NCI-H226 (cell line): ENCODE results near the gene PLP2.

Experiments
- DNase-seq: peaks from one replicate; pipeline ENCODE4 v3.0.0-alpha.2; 2015

The PLP2 gene

GRCh38 chrX:49209434-49210251, 37.9 kb downstream of the PLP2 start:
- DNase-seq = no peak

DNA sequence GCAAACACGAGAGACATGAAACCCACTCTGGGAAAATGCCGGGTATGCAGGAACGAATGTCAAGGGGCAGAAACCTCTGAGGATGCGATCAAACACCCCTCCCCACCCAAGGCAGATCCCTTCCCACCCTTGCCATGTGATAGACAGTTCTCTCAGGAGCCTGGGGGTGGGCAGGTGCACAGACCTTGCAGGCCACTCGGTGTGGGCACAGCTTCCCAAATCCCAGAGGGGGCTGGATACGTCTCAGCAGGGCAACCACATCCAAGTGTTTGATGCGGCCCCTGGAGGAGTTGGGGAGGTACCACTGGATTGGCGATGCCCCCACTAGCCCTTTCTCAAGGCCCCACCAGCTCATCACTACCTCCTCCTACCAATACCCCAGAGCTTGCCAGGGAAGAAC, 38.7 kb downstream of the PLP2 start:
- DNase-seq = no peak

GRCh38 chrX:49211074-49211473, 39.4 kb downstream of the PLP2 start:
- no peak for DNase-seq

DNA sequence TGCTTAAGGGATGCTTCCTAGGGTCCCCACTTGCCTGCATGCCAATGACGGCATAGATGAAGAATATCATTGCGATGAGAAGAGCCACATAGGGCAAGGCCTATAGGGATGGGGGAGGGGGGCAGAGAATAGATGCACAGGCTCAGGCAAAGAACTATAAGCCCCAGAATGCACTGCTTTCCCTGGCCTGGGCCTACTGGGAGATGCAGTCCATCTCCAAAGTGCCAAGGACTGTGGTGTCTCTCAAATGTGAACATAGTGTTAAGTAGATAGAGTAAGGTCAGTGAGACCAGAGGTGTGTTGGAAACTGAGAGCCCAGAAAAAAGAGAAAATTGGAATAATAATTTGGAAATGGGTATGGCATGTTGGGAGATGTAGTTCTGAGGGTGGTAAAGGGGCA, 40.5 kb downstream of the PLP2 start:
- no peak for DNase-seq

GRCh38 chrX:49212861-49213260, 41.2 kb downstream of the PLP2 start:
- DNase-seq = no peak

GRCh38 chrX:49214416-49214815, 42.7 kb downstream of the PLP2 start:
- DNase-seq = no peak

- no peak for DNase-seq
Observed at GRCh38 chrX:49214996-49215526, 43.4 kb downstream of the PLP2 start.

GRCh38 chrX:49220100-49220499, 48.4 kb downstream of the PLP2 start:
- no peak for DNase-seq

DNA sequence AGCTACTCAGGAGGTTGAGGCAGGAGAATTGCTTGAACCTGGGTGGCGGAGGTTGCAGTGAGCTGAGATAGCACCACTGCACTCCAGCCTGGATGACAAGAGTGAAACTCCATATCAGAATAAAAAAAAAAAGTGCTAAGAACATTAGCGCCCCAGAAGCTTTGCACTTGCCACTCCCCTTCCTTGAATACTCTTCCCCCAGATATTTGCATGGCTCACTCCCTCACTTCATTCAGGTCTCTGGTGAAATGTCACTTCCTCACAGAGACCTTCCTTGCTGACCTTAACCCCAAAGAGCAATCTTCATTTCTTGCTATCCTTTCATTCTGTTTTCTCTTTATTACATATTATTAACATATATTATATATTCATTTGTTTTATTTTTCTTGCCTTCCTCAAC, 50.2 kb downstream of the PLP2 start:
- DNase-seq = no peak
